Measurements from ENCODE around the gene AMH.

GRCh38 chr19:2210206-2210605 lies 38.9 kb upstream of the AMH start:
- TF ChIP-seq CTCF (conservative IDR thresholded peaks at IDR 0.05; ENCODE audit: low read depth in 2 of 2) = no peak
- TF ChIP-seq EZH2 (IDR thresholded peaks at IDR 0.05; ENCODE audit: low read depth, unreplicated experiment) = no peak
- no peak for TF ChIP-seq EZH2phosphoT487 (IDR thresholded peaks at IDR 0.05; ENCODE audit: unreplicated experiment)
- no peak for TF ChIP-seq ETS1 (IDR thresholded peaks at IDR 0.05)
- no peak for TF ChIP-seq REST (IDR thresholded peaks at IDR 0.05; ENCODE audit: unreplicated experiment)
- TF ChIP-seq POLR2AphosphoS5 (IDR thresholded peaks at IDR 0.05; ENCODE audit: low read depth) = no peak
- TF ChIP-seq ZNF462 (CRISPR knock-in tag; IDR thresholded peaks at IDR 0.05) = no peak
- no peak for TF ChIP-seq CREB1 (CRISPR knock-in tag; IDR thresholded peaks at IDR 0.05; ENCODE audit: low read depth)
- no peak for TF ChIP-seq STAT1 (IDR thresholded peaks at IDR 0.05; ENCODE audit: unreplicated experiment)
- TF ChIP-seq NANOG (IDR thresholded peaks at IDR 0.05; ENCODE audit: borderline replicate concordance) = no peak

All from GM23338 (cell line).